ENCODE data around the gene RER1.

Gene RER1

GRCh38 chr1:2373551-2374251 is 17.9 kb upstream of the RER1 start:
- no peaks in the 10 kb centered on the region for H3K9me2 ChIP-seq (replicated peaks; ENCODE audit: insufficient read depth, low read length)

DNA sequence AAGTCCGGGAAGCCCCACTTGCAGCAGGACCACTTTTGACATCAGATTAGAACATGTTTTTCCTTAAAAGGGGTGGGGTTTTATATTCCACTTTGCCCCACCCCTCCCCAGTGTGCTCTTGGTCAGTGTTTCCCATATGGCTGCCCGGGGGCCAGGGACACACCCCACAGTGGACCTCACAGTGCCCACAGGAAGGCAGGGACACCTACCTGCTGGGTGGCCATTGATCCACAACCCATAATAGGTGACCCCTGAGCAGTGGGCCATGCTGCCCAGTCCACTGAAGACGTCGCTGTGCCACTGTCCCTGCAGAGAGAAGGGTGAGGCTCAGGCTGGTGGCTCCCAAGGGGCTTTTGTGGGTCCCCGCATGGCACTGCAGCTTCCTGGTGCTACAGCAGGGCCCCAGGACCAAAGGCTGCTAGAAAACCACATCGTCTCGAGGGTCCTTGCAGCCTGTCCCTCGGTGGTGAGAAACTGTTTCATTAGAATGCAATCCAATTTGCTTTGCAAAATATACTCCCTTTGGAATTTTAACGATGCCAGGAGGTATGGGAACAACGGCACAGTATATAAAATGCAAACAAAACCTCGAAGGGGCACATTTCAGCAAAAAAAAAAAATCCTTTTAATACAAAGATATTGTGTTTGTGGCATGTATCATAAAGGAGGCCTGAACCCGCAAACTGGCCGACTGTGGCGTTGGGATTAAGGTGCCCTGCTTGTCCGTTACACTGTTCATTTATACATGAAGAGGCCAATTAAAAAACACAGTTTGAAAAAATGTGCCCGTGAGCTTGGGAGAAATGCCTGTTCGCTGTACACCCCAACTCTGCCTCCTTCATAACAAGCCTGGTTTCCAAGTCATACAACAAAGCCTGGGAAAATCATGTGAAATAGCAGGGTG is 17.1 kb upstream of the RER1 start:
- H3K79me2 ChIP-seq (ENCODE audit: insufficient read depth, low read length), result no peaks in the 10 kb centered on the region
- H3K4me3 ChIP-seq (ENCODE audit: insufficient read depth, low read length, poor library complexity, severe bottlenecking), result no peak overlapping the region
- H4K20me1 ChIP-seq (ENCODE audit: low read depth, low read length), result no peaks in the 10 kb centered on the region
- H3K9me2 ChIP-seq (replicated peaks; ENCODE audit: insufficient read depth, low read length), result no peaks in the 10 kb centered on the region
- H3F3A ChIP-seq (ENCODE audit: insufficient read depth), result no peaks in the 10 kb centered on the region
- H3K9me3 ChIP-seq (ENCODE audit: insufficient read depth, low read length), result no peaks in the 10 kb centered on the region
- H2AFZ ChIP-seq (ENCODE audit: low read depth, low read length, severe bottlenecking), result no peak overlapping the region
- no peaks in the 10 kb centered on the region for H3K36me3 ChIP-seq (ENCODE audit: low read length)
- no peaks in the 10 kb centered on the region for H3K27me3 ChIP-seq (ENCODE audit: low read length)
- TF ChIP-seq, protein P1, sequence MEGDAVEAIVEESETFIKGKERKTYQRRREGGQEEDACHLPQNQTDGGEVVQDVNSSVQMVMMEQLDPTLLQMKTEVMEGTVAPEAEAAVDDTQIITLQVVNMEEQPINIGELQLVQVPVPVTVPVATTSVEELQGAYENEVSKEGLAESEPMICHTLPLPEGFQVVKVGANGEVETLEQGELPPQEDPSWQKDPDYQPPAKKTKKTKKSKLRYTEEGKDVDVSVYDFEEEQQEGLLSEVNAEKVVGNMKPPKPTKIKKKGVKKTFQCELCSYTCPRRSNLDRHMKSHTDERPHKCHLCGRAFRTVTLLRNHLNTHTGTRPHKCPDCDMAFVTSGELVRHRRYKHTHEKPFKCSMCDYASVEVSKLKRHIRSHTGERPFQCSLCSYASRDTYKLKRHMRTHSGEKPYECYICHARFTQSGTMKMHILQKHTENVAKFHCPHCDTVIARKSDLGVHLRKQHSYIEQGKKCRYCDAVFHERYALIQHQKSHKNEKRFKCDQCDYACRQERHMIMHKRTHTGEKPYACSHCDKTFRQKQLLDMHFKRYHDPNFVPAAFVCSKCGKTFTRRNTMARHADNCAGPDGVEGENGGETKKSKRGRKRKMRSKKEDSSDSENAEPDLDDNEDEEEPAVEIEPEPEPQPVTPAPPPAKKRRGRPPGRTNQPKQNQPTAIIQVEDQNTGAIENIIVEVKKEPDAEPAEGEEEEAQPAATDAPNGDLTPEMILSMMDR (IDR thresholded peaks at IDR 0.05; ENCODE audit: insufficient read depth, low read length, poor library complexity, severe bottlenecking), result no peak
- TF ChIP-seq EZH2phosphoT487 (conservative IDR thresholded peaks at IDR 0.05; ENCODE audit: low read length), result no peak
- H3K9ac ChIP-seq (ENCODE audit: low read length), result no peak overlapping the region
- no peak overlapping the region for H3K4me2 ChIP-seq (ENCODE audit: low read depth, low read length, poor library complexity, severe bottlenecking)
- no peak overlapping the region for H3K27ac ChIP-seq (ENCODE audit: low read depth, low read length)

More at GRCh38 chr1:2373551-2374251, 17.9 kb upstream of the RER1 start:
- H3K9me3 ChIP-seq (ENCODE audit: insufficient read depth, low read length), result no peaks in the 10 kb centered on the region
- H3K9ac ChIP-seq (ENCODE audit: low read length), result no peak overlapping the region
- H3K27ac ChIP-seq (ENCODE audit: low read depth, low read length), result no peak overlapping the region
- no peak overlapping the region for H3K4me3 ChIP-seq (ENCODE audit: insufficient read depth, low read length, poor library complexity, severe bottlenecking)
- H3K4me2 ChIP-seq (ENCODE audit: low read depth, low read length, poor library complexity, severe bottlenecking), result no peak overlapping the region
- H3K79me2 ChIP-seq (ENCODE audit: insufficient read depth, low read length), result no peaks in the 10 kb centered on the region
- no peaks in the 10 kb centered on the region for H3F3A ChIP-seq (ENCODE audit: insufficient read depth)
- TF ChIP-seq EZH2phosphoT487 (conservative IDR thresholded peaks at IDR 0.05; ENCODE audit: low read length), result no peak
- TF ChIP-seq, protein P1 (IDR thresholded peaks at IDR 0.05; ENCODE audit: insufficient read depth, low read length, poor library complexity, severe bottlenecking), result no peak
- no peak overlapping the region for H2AFZ ChIP-seq (ENCODE audit: low read depth, low read length, severe bottlenecking)
- no peaks in the 10 kb centered on the region for H3K27me3 ChIP-seq (ENCODE audit: low read length)
- no peaks in the 10 kb centered on the region for H3K36me3 ChIP-seq (ENCODE audit: low read length)
- no peaks in the 10 kb centered on the region for H4K20me1 ChIP-seq (ENCODE audit: low read depth, low read length)

DNA sequence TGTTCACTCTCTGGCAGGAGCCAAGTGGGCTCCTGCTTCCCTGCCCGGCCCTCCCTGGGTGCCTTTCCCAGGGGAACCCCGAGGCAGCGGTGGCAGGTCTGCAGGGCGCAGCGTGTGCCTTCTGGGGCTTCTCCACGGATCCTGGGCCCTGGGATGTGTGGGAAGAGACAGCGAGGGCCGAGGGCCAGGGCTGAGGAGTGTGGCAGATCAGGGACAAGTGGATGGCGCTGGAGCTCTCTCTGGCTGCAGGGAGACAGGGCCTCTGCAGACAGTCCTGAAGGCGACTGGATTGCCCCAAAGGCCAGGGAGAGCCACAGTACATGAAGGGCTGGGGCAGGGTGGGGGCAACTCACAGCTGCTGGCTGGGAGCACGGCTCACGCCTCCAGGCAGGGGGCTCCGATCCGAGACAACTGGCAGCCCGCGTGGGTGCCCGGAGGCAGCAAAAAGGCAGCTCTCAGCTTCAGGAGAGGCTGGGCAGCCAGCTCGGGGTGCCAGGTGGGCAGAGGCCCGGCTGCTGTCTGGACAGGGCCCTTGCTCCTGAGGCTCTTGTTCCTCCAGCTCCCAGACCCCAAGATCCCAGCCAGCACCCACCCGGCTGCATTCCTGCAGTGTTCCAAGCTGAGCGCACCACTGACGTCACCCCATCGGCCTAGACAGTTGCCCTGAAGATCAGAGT is 16.3 kb upstream of the RER1 start:
- Histone ChIP-seq H3K27me3 (ENCODE audit: low read length) (no peaks in the 10 kb centered on the region), H3K9me3 (ENCODE audit: insufficient read depth, low read length) (no peaks in the 10 kb centered on the region), H3K36me3 (ENCODE audit: low read length) (no peaks in the 10 kb centered on the region), H3K79me2 (ENCODE audit: insufficient read depth, low read length) (no peaks in the 10 kb centered on the region), H3K9me2 (replicated peaks; ENCODE audit: insufficient read depth, low read length) (no peaks in the 10 kb centered on the region), H4K20me1 (ENCODE audit: low read depth, low read length) (no peaks in the 10 kb centered on the region), H3K9ac (ENCODE audit: low read length) (no peak overlapping the region), H3K4me2 (ENCODE audit: low read depth, low read length, poor library complexity, severe bottlenecking) (no peak overlapping the region), H2AFZ (ENCODE audit: low read depth, low read length, severe bottlenecking) (no peak overlapping the region), H3K4me3 (ENCODE audit: insufficient read depth, low read length, poor library complexity, severe bottlenecking) (no peak overlapping the region), H3K27ac (ENCODE audit: low read depth, low read length) (no peak overlapping the region), H3F3A (ENCODE audit: insufficient read depth) (no peaks in the 10 kb centered on the region)
- TF ChIP-seq, protein P1 (IDR thresholded peaks at IDR 0.05; ENCODE audit: insufficient read depth, low read length, poor library complexity, severe bottlenecking), result no peak
- no peak for TF ChIP-seq EZH2phosphoT487 (conservative IDR thresholded peaks at IDR 0.05; ENCODE audit: low read length)

Data from SU-DHL-6 (cell line).